ENCODE results near the gene SDHB. TPM values are rescaled to one million over a fixed set of nuclear protein-coding genes. Genes with fewer than 3 reads are reported as not detected.

Gene SDHB
- total RNA-seq, 1 experiment from 2014 or later = 159 TPM

GRCh38 chr1:17021896-17022295, 31.9 kb downstream of the SDHB start:
- BruUV-seq (replicated peaks) = no TSS peak
- no peaks in the 10 kb centered on the region for H3K27me3 ChIP-seq (ENCODE audit: insufficient read depth, low read length)
- ATAC-seq (no peak), DNase-seq (ENCODE audit: low read depth, low spot score) (no peak)
- no peaks in the 10 kb centered on the region for H3K4me1 ChIP-seq (ENCODE audit: control insufficient read depth in 1 of 2, insufficient read depth in 2 of 2, low read length in 2 of 2)
- no peaks in the 10 kb centered on the region for H3K9me2 ChIP-seq (ENCODE audit: insufficient read depth)
- H3K9me3 ChIP-seq (ENCODE audit: control insufficient read depth in 1 of 2, insufficient read depth in 1 of 2, low read depth in 1 of 2, low read length in 2 of 2) = no peaks in the 10 kb centered on the region
- H4K20me1 ChIP-seq (ENCODE audit: insufficient read depth) = no peaks in the 10 kb centered on the region; the same call in 1 of the 2 replicates
- ChIA-PET RAD21 (ENCODE audit: low non-redundant PET in 1 of 2, low total read pairs in 2 of 2, uncharacterized antibody in 2 of 2, unreplicated experiment in 2 of 2) (no interaction called here), POLR2A (no interaction called here), CTCF (no interaction called here)
- H2AFZ ChIP-seq (ENCODE audit: low read depth, low read length, poor library complexity, severe bottlenecking) = no peak overlapping the region
- no peak overlapping the region for H3K4me2 ChIP-seq (ENCODE audit: low read length)
- peaks cover 49 to 60% of the 10 kb centered on the region in 2 experiments; a peak in 3 of 4 replicates for H3K36me3 ChIP-seq (ENCODE audit: control insufficient read depth in 1 of 2, insufficient read depth in 2 of 2, low read length in 2 of 2)
- no peak overlapping the region for H3K27ac ChIP-seq (ENCODE audit: low read depth, low read length)
- no peak overlapping the region for H3K4me3 ChIP-seq (replicated peaks in 1 of 2; ENCODE audit: low read depth in 1 of 2, low read length in 2 of 2)
- no peak for TF ChIP-seq RAD21 (IDR thresholded peaks at IDR 0.05; ENCODE audit: low read depth)
- TF ChIP-seq MAX (IDR thresholded peaks at IDR 0.05) = no peak
- TF ChIP-seq SIN3A (IDR thresholded peaks at IDR 0.05; ENCODE audit: low read depth) = no peak
- no peak for TF ChIP-seq SRF (IDR thresholded peaks at IDR 0.05; ENCODE audit: low read depth)
- no peak for TF ChIP-seq ELF1 (IDR thresholded peaks at IDR 0.05; ENCODE audit: borderline replicate concordance, low read depth)
- no peak for TF ChIP-seq CTCF (IDR thresholded peaks at IDR 0.05 in 2 of 3, conservative IDR thresholded peaks at IDR 0.05 in 1 of 3; ENCODE audit: borderline replicate concordance in 1 of 3, insufficient read depth in 1 of 3, low read depth in 2 of 3, low read length in 2 of 3)
- TF ChIP-seq TCF7L2 (IDR thresholded peaks at IDR 0.05; ENCODE audit: borderline replicate concordance, extremely low read depth, insufficient read depth, insufficient read length) = no peak
- no peak for TF ChIP-seq JUND (IDR thresholded peaks at IDR 0.05)
- TF ChIP-seq POLR2AphosphoS5 (IDR thresholded peaks at IDR 0.05; ENCODE audit: low read depth, low read length) = no peak
- no peak for TF ChIP-seq CEBPB (IDR thresholded peaks at IDR 0.05; ENCODE audit: low read depth)
- no peak for TF ChIP-seq FOSL1 (IDR thresholded peaks at IDR 0.05; ENCODE audit: low read depth)
- no peak for TF ChIP-seq CBX3 (IDR thresholded peaks at IDR 0.05; ENCODE audit: low read depth)
- no peak for TF ChIP-seq EZH2 (IDR thresholded peaks at IDR 0.05)
- TF ChIP-seq ZFX (IDR thresholded peaks at IDR 0.05) = no peak
- TF ChIP-seq YY1 (IDR thresholded peaks at IDR 0.05; ENCODE audit: extremely low read depth, insufficient replicate concordance, low read depth, low read length) = no peak
- TF ChIP-seq REST (IDR thresholded peaks at IDR 0.05; ENCODE audit: low read depth) = no peak
- TF ChIP-seq ATF3 (IDR thresholded peaks at IDR 0.05) = no peak
- TF ChIP-seq EZH2phosphoT487 (IDR thresholded peaks at IDR 0.05; ENCODE audit: borderline replicate concordance) = no peak
- H3K79me2 ChIP-seq (ENCODE audit: insufficient read depth, low read length) = no peaks in the 10 kb centered on the region
- intact Hi-C loops (cut with micrococcal nuclease) = no loop called here
- H3K9ac ChIP-seq (ENCODE audit: low read length) = no peak overlapping the region
